Head of caudate nucleus (tissue), 42 donors: ENCODE measurements around the gene BHLHE40.

Experiments
- DNase-seq, 42 donors: peaks; one replicate each; pipeline versions ENCODE4 v3.0.0 to v3.0.0-alpha.2; 2020 to 2021; ENCODE audit warnings: mixed read lengths in 7 of 42
- intact Hi-C: fragments of 100-400 bp; cut with DNase I; formaldehyde crosslinking; loops from one replicate; pipeline ENCODE4 v1.15.0; 2022

Gene BHLHE40

GRCh38 chr3:5030152-5030551, 50.9 kb downstream of the BHLHE40 start:
- intact Hi-C loops, result no loop called here
- no peak for DNase-seq

DNA sequence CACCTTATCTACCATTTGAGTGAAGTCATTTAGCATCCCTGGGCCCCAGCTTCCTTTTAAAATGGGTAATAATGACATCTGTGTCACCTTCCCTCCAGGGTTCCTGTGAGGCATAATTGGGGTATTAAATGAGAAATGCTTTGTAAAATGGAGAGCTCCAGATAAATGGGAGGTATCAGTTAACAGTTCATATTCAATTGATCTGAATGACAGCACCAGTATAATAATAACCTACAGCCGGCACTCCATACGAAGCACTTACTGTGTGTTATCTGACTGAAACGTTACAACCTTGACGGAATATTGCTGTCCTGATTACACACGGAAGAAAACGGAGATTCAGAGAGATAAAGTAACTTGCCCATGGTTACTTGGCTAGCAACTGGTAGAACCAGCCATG, 53.6 kb downstream of the BHLHE40 start:
- intact Hi-C loops, result no loop called here
- DNase-seq, result no peak
